NOMO-1 treated with dmso at 0.1 percent for 144 hours (cell line): ENCODE data around the gene RFTN1.

Experiments used
- DNase-seq: peaks from one replicate; lab custom pipeline; 2025; ENCODE audit not compliant: unreplicated experiment; lab: John Stamatoyannopoulos, UW

RFTN1 gene

GRCh38 chr3:16529264-16529663 lies 15.8 kb upstream of the RFTN1 start:
- no peak for DNase-seq

GRCh38 chr3:16528581-16528993 lies 15.1 kb upstream of the RFTN1 start:
- no peak for DNase-seq

DNA sequence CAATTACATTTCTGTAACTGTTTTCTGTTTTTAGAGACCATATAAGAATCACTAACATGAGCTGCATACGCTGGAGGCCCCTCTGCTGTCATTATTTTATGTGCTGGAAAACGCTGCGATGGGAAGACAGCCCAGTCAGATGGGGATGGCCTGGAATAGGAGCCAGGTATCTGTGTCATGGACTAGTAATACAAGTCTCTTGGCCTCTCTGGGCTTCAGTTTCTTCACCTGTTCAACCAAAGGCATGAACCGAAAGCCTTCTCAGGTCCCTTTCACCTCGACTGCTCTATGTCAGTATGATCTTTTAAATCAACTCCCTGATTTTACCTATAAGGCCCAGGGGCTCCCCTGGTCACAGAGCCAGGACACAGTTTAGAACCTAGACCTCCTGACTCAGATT lies 14.6 kb upstream of the RFTN1 start:
- DNase-seq, result no peak

- no peak for DNase-seq
Measured at GRCh38 chr3:16524196-16524595, 10.7 kb upstream of the RFTN1 start.

GRCh38 chr3:16523778-16524177 lies 10.3 kb upstream of the RFTN1 start:
- no peak for DNase-seq

DNA sequence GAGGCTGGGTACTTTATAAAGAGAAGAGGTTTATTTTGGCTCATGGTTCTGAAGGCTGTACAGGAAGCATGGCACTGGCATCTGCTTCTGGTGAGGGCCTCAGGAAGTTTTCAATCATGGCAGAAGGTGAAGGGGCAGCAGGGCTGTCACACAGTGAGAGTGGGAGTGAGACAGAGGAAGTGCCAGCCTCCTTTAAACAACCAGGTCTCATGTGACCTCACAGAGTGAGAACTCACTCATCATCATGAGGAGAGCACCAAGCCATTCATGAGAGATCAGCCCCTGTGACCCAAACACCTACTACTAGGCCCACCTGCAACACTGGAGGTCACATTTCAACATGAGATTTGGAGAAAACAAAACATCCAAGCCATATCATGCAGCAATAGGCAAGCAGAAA lies 9.3 kb upstream of the RFTN1 start:
- DNase-seq, result no peak

DNA sequence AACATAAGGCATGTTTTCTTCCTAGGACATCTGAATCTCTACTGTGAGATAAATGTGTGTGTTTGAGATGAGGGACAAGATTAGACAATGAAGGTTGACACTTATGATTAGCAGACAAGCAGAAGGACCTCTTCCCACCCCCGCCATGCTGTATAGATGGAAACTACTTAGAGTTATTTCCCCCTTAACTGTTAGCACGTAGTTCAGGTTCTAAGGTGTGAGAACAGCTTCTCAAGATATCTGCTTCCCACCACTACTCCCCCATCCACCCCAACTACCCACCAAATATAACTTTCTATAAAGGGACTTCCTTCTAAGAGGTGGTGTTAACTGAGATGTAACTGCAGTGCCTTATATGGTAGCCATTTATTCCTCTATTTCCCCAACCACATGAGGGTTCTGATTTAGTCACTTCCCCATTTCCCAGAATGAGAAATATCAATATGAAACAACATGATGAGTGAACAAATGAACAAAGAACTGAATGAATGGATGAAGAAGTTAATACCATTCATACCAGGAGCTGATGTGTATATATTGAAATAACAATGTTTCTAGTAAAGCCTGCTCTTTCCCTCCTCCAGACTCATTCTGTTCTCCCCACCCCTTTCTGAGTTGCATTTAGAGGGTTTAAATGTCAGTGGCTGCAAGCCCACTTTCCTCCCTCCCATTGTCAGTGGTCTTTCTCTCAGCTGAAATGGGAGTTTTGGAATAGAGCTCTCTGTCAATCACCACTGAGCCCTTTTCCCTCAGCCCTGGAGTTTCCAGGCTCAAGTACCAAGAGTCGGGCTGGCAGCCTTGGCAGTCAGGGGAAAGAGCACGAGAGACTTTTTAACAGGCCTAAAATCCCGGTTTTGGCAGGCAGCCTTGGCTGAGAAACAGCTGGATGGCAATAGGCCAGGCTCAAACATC lies 7.7 kb upstream of the RFTN1 start:
- peak; percentile 17 for DNase-seq

- no peak for DNase-seq
Measured at GRCh38 chr3:16520241-16520969, 6.9 kb upstream of the RFTN1 start.

- DNase-seq, result no peak
Measured at GRCh38 chr3:16516695-16517481, 3.4 kb upstream of the RFTN1 start.

DNA sequence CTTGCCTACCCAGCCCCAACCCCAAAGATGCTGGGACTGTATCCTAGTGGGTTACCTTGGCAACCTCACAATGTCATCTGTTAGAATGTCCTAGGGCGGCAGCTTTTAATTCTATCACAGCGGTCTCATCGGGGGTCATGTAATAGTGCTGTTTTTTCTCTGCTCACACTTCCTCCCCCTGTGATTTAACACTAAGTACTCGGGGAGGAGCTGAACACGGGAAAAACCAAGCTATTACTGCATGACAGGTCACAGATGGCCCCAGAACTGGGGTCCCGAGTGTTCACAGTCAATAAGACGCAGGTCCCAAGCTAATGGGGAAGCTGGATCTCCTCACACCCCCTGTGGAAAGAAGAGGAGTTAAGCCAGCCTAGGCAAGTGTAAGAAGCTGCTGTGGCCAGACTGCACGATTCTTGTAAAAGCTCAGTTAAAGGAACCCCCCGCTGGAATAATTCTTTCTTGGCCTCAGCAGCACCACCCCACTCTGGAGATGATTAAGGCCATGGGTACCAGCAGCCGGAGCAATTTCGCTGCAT lies 2.5 kb upstream of the RFTN1 start:
- DNase-seq, result no peak

DNA sequence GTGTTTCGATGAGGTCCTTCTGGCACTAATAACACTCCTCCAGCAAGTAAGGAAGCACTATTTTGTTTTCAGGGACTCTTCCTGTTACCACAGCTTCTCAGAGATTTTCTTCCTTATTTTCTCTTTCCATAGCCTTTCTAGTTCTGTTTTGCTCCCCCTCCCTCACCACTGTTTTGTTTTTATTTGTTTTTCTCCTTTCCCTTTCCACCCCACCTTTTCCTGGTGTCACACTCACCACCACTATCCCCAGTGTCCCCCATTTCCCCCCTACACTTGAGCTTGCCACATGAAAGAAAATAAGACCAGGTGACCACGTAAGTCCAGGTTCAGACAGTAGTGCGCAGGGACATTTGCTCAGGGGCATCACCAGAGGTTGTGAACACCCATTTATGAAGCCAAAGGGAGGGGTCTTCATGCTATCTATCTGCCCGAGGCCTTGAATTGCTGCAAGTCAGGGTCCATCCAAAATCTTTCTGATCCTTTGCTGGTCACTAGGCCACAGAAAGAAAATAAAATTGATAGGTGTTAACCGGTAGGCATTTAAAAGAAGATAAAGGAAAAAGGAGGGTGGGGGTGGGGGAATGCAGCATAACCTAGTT lies 1.4 kb upstream of the RFTN1 start:
- no peak for DNase-seq

- no peak for DNase-seq
Measured at GRCh38 chr3:16514021-16514700, 662 bp upstream of the RFTN1 start.

DNA sequence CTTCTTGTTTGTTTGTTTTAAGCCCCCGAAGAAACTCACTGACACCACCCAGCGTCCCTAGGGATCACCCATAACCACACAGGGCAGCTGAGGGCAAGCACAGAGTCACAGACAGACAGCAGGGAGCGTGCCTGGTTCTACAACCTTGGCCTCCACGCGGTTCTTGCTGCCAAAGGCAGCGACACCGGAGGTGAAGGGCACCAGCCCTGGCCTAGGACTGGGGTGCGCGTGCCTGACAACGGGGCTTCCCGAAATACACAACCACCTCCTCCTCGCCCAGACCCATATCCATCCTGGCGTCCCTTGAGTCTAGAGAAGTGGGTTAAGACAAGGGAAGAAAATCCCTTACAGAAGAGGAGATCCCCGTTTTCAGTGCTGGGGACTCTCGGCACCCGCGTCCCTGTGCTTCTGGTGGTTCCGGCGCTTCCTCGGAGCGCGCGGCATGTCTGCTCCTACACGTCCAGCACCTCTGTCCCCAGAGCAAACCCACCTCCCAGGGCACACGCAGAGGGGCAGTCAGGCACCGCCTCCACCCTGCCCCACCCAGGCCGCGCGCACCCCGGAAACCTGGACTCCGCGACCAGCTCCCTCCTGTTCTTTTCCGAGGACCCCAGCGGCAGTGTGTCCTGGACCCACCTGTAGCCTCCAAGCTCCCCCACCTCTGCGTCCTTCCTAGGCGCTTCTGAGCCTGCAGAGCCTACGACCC lies 911 bp downstream of the RFTN1 start:
- no peak for DNase-seq

DNA sequence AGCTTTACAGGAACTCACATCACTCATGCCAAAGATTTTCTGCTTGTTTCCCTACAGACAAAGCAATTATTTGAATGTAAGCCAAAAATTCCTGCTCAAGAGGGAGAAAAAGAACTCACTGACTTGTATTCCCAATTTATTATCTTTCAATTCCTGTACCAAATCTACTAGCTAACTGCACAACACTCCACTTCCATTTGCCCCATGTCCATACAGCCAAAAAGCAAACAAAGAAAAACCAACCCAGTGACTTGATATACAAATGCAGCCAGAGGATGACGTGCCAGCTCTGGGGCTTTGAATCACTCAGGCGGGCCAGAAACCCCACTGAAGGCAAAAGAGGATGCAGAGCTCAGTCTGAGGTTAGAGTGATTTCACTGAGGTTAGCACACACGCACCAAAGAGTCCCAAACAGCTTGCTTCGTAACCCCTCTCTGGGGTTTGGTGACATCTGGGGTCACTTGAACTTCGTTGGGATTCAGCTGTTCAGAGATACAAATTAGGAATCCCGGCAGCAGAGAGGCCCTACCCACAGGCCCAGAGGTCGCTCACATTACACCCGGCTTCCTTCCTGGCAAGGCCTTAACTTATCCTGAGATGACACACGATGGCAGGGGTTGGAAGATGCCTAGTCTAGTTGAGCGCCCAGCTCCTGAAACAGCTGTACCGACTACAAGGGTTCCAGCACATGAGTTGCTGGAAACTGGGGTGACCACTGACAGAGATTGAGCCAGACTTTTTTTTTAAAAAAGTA lies 1.6 kb downstream of the RFTN1 start:
- DNase-seq, result no peak

DNA sequence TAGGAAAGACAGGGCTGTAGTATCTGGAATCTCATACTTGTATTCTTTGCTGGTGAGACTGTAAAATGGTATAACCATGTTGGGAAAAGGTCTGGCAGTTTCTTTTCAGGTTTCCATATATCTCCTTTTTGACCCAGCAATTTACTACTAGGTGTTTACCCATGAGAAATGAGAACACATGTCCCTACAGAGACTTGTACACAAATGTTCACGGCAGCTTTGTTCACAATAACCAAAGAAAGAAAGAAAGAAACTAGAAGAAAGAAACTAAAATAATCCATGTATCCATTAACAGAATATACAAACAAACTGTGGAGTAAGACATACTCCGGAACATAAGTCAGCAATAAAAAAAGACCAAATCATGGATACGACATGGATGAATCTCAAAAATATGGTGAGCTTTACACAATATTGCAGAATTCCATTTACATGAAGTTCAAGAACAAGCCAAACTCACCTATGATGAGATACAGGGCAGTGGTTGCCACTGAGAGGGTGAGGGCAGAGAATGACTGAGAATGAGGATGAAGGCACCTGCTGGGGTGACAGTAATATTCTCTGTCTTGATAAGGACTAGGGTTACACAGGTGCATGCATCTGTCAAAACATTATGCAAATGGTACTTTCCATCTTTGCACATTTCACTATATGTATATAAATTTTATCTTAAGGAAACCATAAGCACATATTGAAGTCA lies 2.7 kb downstream of the RFTN1 start:
- DNase-seq, result no peak

- DNase-seq, result no peak
Measured at GRCh38 chr3:16509721-16510619, 3.5 kb downstream of the RFTN1 start.

DNA sequence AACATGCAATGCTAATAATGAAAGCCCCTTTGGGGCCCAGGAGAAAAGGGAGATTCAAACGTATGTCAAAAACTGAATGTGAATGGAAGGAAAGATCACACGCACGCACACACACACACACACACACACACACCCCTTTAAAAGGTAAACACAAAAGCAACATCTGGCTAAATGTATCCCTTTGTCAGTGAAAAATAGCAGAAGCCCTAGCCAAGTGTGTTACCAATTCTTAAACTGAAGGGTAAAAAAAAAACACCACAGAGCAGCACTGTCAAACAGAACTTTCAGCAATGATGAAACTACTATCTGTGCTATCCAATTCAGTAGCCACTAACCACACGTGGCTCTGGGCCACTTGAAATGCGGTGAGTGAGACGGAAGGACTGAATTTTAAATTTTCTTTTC lies 4.9 kb downstream of the RFTN1 start:
- DNase-seq, result no peak
